ENCODE measurements around the gene CD6.

Gene CD6

DNA sequence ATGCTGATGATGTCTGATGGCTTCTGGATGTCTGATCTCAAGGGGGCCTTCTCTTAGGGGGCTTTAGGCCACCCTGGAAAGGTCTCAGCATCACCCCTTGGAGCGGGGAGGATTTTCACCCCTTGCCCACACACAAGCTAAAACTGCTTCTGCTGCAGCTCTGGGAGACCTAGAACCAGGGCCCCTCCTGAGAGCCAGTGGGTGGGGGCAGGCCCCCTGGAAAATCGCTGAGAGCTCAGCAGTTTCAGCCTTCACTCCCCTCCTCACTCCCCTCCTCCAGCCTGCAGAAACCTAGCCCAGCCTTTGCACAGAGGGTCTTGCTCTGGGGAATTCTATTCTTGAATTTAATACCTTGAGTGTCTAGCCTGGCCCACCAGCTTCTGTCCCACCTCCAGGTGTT, 17.2 kb downstream of the CD6 start:
- TF ChIP-seq, protein P1, sequence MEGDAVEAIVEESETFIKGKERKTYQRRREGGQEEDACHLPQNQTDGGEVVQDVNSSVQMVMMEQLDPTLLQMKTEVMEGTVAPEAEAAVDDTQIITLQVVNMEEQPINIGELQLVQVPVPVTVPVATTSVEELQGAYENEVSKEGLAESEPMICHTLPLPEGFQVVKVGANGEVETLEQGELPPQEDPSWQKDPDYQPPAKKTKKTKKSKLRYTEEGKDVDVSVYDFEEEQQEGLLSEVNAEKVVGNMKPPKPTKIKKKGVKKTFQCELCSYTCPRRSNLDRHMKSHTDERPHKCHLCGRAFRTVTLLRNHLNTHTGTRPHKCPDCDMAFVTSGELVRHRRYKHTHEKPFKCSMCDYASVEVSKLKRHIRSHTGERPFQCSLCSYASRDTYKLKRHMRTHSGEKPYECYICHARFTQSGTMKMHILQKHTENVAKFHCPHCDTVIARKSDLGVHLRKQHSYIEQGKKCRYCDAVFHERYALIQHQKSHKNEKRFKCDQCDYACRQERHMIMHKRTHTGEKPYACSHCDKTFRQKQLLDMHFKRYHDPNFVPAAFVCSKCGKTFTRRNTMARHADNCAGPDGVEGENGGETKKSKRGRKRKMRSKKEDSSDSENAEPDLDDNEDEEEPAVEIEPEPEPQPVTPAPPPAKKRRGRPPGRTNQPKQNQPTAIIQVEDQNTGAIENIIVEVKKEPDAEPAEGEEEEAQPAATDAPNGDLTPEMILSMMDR (IDR thresholded peaks at IDR 0.05; ENCODE audit: borderline replicate concordance, insufficient read depth, low read depth, low read length), result no peak
- no peak overlapping the region for H3K4me3 ChIP-seq (ENCODE audit: low read depth, low read length)

DNA sequence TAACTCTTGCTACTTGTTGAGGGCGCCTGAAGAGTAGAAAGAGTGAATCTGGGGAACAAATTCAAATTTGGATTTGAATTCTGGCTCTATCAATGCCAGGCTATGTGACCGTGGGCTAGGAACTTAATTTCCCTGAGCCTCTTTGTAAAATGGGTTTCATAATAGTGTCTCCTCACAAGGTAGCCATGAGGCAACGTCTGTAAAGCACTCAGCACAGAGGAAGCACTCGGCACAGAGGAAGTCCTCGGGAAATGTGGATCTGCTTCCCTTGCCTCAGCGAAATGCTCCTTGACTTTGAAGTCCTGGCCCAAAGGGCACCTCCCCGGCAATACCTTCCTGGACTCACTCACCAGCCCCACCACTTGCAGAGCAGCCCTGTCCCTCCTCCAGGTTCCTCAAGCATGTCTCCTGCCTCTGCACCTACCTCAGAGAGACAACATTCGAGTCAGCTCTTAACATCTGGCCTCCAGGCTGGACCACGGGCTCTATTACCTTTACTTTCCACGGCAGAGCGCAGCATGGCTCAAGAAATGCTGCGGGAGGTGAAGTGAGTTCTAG, 17.7 kb downstream of the CD6 start:
- TF ChIP-seq, protein P1 (IDR thresholded peaks at IDR 0.05; ENCODE audit: borderline replicate concordance, insufficient read depth, low read depth, low read length), result no peak
- no peak overlapping the region for H3K4me3 ChIP-seq (ENCODE audit: low read depth, low read length)

DNA sequence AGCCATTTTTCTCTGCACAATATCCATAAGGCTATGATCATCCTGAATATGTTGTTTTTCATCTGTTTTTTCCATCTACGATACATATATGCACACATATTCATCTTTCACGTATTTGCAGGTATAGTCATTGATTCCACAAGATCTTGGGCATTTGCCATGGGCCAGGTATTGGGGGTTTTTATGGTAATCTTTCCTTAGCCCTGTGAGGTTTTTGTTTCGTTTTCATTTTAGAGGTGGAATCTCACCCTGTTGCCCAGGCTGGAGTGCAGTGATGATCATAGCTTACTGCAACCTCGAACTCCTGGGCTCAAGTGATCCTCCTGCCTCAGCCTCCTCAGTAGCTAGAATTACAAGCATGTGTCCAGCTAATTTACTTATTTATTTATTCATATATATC, 20.0 kb downstream of the CD6 start:
- TF ChIP-seq, protein P1 (IDR thresholded peaks at IDR 0.05; ENCODE audit: borderline replicate concordance, insufficient read depth, low read depth, low read length), result no peak
- no peak overlapping the region for H3K4me3 ChIP-seq (ENCODE audit: low read depth, low read length)

- TF ChIP-seq, protein P1 (IDR thresholded peaks at IDR 0.05; ENCODE audit: borderline replicate concordance, insufficient read depth, low read depth, low read length), result no peak
- H3K4me3 ChIP-seq (ENCODE audit: low read depth, low read length), result no peak overlapping the region
These were observed 21.4 kb downstream of the CD6 start for GRCh38 chr11:60992842-60993409.

DNA sequence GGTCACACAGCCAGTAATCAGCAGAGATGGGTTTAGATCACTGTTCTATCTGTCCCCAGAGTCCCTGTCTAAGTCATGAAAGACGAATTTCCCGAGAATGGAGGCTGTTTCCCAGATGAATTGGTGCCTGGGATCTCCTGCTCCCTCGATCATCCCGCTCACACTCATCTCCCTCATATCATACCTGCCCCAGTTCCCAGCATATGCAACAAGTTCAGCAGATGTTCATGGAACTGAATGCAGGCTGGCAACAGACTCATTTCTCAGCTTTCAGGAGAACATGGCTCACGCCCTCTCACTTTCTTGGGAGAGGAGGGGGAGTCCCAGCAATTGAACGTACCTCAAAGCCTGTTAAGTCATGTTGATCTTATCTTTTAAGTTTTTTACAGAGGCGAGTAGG, 22.1 kb downstream of the CD6 start:
- H3K4me3 ChIP-seq (ENCODE audit: low read depth, low read length), result no peak overlapping the region
- TF ChIP-seq, protein P1 (IDR thresholded peaks at IDR 0.05; ENCODE audit: borderline replicate concordance, insufficient read depth, low read depth, low read length), result no peak

DNA sequence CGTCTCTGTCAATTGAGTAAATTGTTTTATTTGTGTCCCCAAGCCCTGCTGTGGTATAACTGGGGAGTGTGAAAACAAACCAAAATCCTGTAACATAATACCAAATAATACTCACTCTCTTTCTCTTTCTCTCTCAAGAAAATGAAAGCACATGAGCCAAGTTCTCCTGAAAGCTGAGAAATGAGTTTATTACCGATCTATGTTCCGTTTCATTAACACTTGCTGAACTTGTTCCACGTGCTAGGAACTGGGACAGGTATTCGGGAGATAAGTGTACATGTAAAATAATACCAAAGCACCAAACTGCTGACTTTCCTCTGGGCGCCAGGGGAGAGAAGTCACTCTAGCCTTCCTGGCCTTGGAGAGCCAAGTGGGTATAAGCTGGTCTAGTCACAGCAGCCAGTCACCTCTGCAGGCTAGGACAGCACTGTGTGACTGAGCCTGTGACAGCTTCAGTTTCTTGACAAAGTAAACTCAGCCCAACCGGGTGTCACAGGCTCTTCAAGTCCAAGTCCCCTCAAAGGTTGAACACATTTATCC, 23.1 kb downstream of the CD6 start:
- TF ChIP-seq, protein P1 (IDR thresholded peaks at IDR 0.05; ENCODE audit: borderline replicate concordance, insufficient read depth, low read depth, low read length), result no peak
- H3K4me3 ChIP-seq (ENCODE audit: low read depth, low read length), result no peak overlapping the region

DNA sequence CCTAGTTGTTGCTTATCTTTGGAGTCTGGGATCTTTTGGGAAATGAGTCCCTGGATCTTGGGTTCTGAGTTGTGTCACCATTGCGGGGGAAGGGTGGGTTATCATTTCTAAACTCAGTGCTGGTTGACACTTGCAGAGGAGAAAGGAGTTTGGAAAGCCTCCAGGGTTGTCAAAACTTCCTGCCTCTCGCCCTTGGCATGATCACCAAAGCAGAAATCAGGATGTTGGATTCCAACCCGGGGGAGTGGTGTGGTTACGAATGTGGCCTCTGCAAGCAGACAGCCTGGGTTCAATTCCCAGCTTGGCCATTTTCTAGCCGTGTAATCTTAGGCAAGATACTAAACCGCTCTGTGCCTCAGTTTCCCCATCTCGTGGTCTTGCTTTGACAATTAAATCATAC, 24.3 kb downstream of the CD6 start:
- TF ChIP-seq, protein P1 (IDR thresholded peaks at IDR 0.05; ENCODE audit: borderline replicate concordance, insufficient read depth, low read depth, low read length), result no peak
- no peak overlapping the region for H3K4me3 ChIP-seq (ENCODE audit: low read depth, low read length)

Data from GM12875 (cell line).